Measurements from ENCODE around the gene ATP7B. TPM values are rescaled to one million over a fixed set of nuclear protein-coding genes. Genes with fewer than 3 reads are reported as not detected.

The ATP7B gene
- total RNA-seq, 1 donor from 2014 or later, result 19.3 TPM

GRCh38 chr13:51957377-51958216 lies 53.7 kb downstream of the ATP7B start:
- no peak overlapping the region for H3K27ac Mint-ChIP-seq (ENCODE audit: unreplicated experiment)
- no peak for TF ChIP-seq CTCF (IDR thresholded peaks at IDR 0.05; ENCODE audit: unreplicated experiment)
- H3K36me3 Mint-ChIP-seq (ENCODE audit: low read depth, unreplicated experiment), result peaks cover 23% of the 10 kb centered on the region
- DNase-seq (ENCODE audit: low spot score), result no peak
- H3K4me3 Mint-ChIP-seq (ENCODE audit: unreplicated experiment), result no peak overlapping the region
- H3K4me1 Mint-ChIP-seq (ENCODE audit: unreplicated experiment), result no peaks in the 10 kb centered on the region
- no peaks in the 10 kb centered on the region for H3K9me3 Mint-ChIP-seq (ENCODE audit: unreplicated experiment)
- H3K27me3 Mint-ChIP-seq (ENCODE audit: unreplicated experiment), result no peaks in the 10 kb centered on the region

- peaks cover 26% of the 10 kb centered on the region for H3K36me3 Mint-ChIP-seq (ENCODE audit: low read depth, unreplicated experiment)
- no peak overlapping the region for H3K4me3 Mint-ChIP-seq (ENCODE audit: unreplicated experiment)
- H3K27me3 Mint-ChIP-seq (ENCODE audit: unreplicated experiment), result no peaks in the 10 kb centered on the region
- no peaks in the 10 kb centered on the region for H3K4me1 Mint-ChIP-seq (ENCODE audit: unreplicated experiment)
- H3K9me3 Mint-ChIP-seq (ENCODE audit: unreplicated experiment), result no peaks in the 10 kb centered on the region
- no peak overlapping the region for H3K27ac Mint-ChIP-seq (ENCODE audit: unreplicated experiment)
- TF ChIP-seq CTCF (IDR thresholded peaks at IDR 0.05; ENCODE audit: unreplicated experiment), result no peak
- DNase-seq (ENCODE audit: low spot score), result no peak
These were observed 54.5 kb downstream of the ATP7B start for GRCh38 chr13:51956717-51957116.

GRCh38 chr13:51955816-51956603 lies 55.2 kb downstream of the ATP7B start:
- no peak for TF ChIP-seq CTCF (IDR thresholded peaks at IDR 0.05; ENCODE audit: unreplicated experiment)
- H3K9me3 Mint-ChIP-seq (ENCODE audit: unreplicated experiment), result no peaks in the 10 kb centered on the region
- no peak overlapping the region for H3K4me3 Mint-ChIP-seq (ENCODE audit: unreplicated experiment)
- H3K36me3 Mint-ChIP-seq (ENCODE audit: low read depth, unreplicated experiment), result peaks cover 27% of the 10 kb centered on the region
- H3K4me1 Mint-ChIP-seq (ENCODE audit: unreplicated experiment), result no peaks in the 10 kb centered on the region
- H3K27me3 Mint-ChIP-seq (ENCODE audit: unreplicated experiment), result no peaks in the 10 kb centered on the region
- DNase-seq (ENCODE audit: low spot score), result no peak
- no peak overlapping the region for H3K27ac Mint-ChIP-seq (ENCODE audit: unreplicated experiment)

DNA sequence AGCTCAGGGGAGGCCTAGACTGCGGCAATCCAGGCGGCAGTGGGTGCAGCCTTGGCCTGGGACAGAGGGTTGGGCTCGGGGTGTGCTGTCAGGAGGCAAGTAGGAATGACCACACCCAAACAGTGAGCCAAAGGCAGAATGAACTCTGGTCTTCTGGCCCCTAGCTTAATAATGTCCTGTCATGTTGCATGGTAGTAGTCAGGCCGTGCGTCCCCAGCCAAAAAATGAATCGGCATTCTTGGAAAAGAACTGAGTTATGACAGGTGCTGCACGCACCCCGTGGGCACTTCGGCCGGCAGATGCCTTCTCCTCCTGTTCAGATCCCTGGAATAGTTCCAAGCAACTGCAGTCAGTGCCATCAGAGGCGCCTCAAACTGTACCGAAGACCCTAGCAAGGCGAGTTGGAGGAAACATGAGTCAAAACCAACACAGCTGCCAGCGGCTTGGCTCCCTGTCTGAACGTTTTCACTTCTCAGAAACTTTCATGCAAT lies 55.9 kb downstream of the ATP7B start:
- H3K27ac Mint-ChIP-seq (ENCODE audit: unreplicated experiment), result no peak overlapping the region
- no peaks in the 10 kb centered on the region for H3K9me3 Mint-ChIP-seq (ENCODE audit: unreplicated experiment)
- H3K4me3 Mint-ChIP-seq (ENCODE audit: unreplicated experiment), result no peak overlapping the region
- no peak for TF ChIP-seq CTCF (IDR thresholded peaks at IDR 0.05; ENCODE audit: unreplicated experiment)
- peaks cover 33% of the 10 kb centered on the region for H3K36me3 Mint-ChIP-seq (ENCODE audit: low read depth, unreplicated experiment)
- H3K27me3 Mint-ChIP-seq (ENCODE audit: unreplicated experiment), result peaks cover 1% of the 10 kb centered on the region
- no peaks in the 10 kb centered on the region for H3K4me1 Mint-ChIP-seq (ENCODE audit: unreplicated experiment)
- DNase-seq (ENCODE audit: low spot score), result no peak

All from endothelial cell (in vitro differentiated cells).